Measurements from ENCODE around the gene ACIN1. TPM values are rescaled to one million over a fixed set of nuclear protein-coding genes. Genes with fewer than 3 reads are reported as not detected.

Gene ACIN1
- total and polyA plus RNA-seq, 2 of the 13 experiments (the other 11 are each of a cell fraction or from before 2014, with no cell fraction given), result 165 to 183 TPM

- TF ChIP-seq ZNF678 (CRISPR knock-in tag; IDR thresholded peaks at IDR 0.05), result peak; percentile 91; the same call in 1 of the 2 replicates
- TF ChIP-seq KAT2B (IDR thresholded peaks at IDR 0.05; ENCODE audit: borderline replicate concordance, low read depth, low read length), result peak; percentile 23; the same call in 1 of the 2 replicates
- TF ChIP-seq TBX3 (IDR thresholded peaks at IDR 0.05; ENCODE audit: borderline replicate concordance), result peak; percentile 31; the same call in 1 of the 2 replicates
- TF ChIP-seq SMC3 (IDR thresholded peaks at IDR 0.05; ENCODE audit: low read length), result peak; percentile 28; the same call in 1 of the 2 replicates
- TF ChIP-seq TBX2 (CRISPR knock-in tag; IDR thresholded peaks at IDR 0.05; ENCODE audit: borderline replicate concordance), result peak; percentile 90
- TF ChIP-seq ZNF670 (CRISPR knock-in tag; IDR thresholded peaks at IDR 0.05; ENCODE audit: borderline replicate concordance), result no peak
- peak; percentile 99 for TF ChIP-seq ZNF776 (CRISPR knock-in tag; IDR thresholded peaks at IDR 0.05)
- peak; percentile 100 for TF ChIP-seq CREM (IDR thresholded peaks at IDR 0.05)
- peak; percentile 61; the same call in 1 of the 2 replicates for TF ChIP-seq CREM (CRISPR knock-in tag; IDR thresholded peaks at IDR 0.05)
- TF ChIP-seq TMF1 (CRISPR knock-in tag; IDR thresholded peaks at IDR 0.05; ENCODE audit: low read depth), result peak; percentile 95
- peak; percentile 31; the same call in 1 of the 2 replicates for TF ChIP-seq ATF7 (IDR thresholded peaks at IDR 0.05)
- peak; percentile 23; the same call in 1 of the 2 replicates for TF ChIP-seq ATF7 (CRISPR knock-in tag; IDR thresholded peaks at IDR 0.05)
- no peak for TF ChIP-seq NBN (conservative IDR thresholded peaks at IDR 0.05)
- TF ChIP-seq MEIS2 (CRISPR knock-in tag; IDR thresholded peaks at IDR 0.05), result peak; percentile 54; the same call in 1 of the 2 replicates
- no peak for TF ChIP-seq CHCHD3 (CRISPR knock-in tag; IDR thresholded peaks at IDR 0.05)
- TF ChIP-seq ZFP36 (IDR thresholded peaks at IDR 0.05; ENCODE audit: borderline replicate concordance, low read depth, low read length, partially characterized antibody), result no peak
- TF ChIP-seq KMT2A (CRISPR knock-in tag; IDR thresholded peaks at IDR 0.05), result peak; percentile 90
- peak; percentile 14; the same call in 1 of the 2 replicates for TF ChIP-seq STAG1 (CRISPR knock-in tag; IDR thresholded peaks at IDR 0.05)
- peak in 1 of 2 experiments; percentile 98; a peak in 2 of 4 replicates for TF ChIP-seq POLR2A (IDR thresholded peaks at IDR 0.05; ENCODE audit: insufficient read depth in 1 of 2, low read depth in 2 of 2, low read length in 2 of 2)
- TF ChIP-seq EZH2 (conservative IDR thresholded peaks at IDR 0.05; ENCODE audit: low read depth, low read length), result no peak
- peak; percentile 100 for TF ChIP-seq PHF8 (CRISPR knock-in tag; IDR thresholded peaks at IDR 0.05)
- peak; percentile 84 for TF ChIP-seq ZNF142 (CRISPR knock-in tag; IDR thresholded peaks at IDR 0.05)
- no peak for TF ChIP-seq ZFYVE20 (CRISPR knock-in tag; IDR thresholded peaks at IDR 0.05; ENCODE audit: borderline replicate concordance, low read depth)
- TF ChIP-seq RFX5 (IDR thresholded peaks at IDR 0.05; ENCODE audit: low read depth, low read length), result peak; percentile 87
- peak; percentile 91 for TF ChIP-seq ZNF564 (CRISPR knock-in tag; IDR thresholded peaks at IDR 0.05)
- TF ChIP-seq ZIK1 (CRISPR knock-in tag; IDR thresholded peaks at IDR 0.05; ENCODE audit: borderline replicate concordance, low read depth), result peak; percentile 81; the same call in 1 of the 2 replicates
- TF ChIP-seq PAWR (CRISPR knock-in tag; IDR thresholded peaks at IDR 0.05; ENCODE audit: borderline replicate concordance), result no peak
Measured at GRCh38 chr14:23034498-23035302, 60.2 kb downstream of the ACIN1 start, which contains the start of gene PSMB5 (continued).

Data from HepG2 (cell line).